ENCODE measurements around the gene SMARCC2.

The SMARCC2 gene

GRCh38 chr12:56223571-56224101 lies 34.4 kb upstream of the SMARCC2 start:
- Histone ChIP-seq H3K9me3 (ENCODE audit: control insufficient read depth, low read length) (no peaks in the 10 kb centered on the region), H3K27me3 (ENCODE audit: control insufficient read depth, insufficient read depth, low read length) (no peaks in the 10 kb centered on the region), H3K9ac (ENCODE audit: low read length) (peak overlapping the region; percentile 30), H3K4me3 (ENCODE audit: low read length) (no peak overlapping the region), H3K4me1 (ENCODE audit: control insufficient read depth, insufficient read depth, low read length) (peaks cover 22% of the 10 kb centered on the region), H3K36me3 (ENCODE audit: control insufficient read depth, insufficient read depth, low read length) (no peaks in the 10 kb centered on the region)

- H3K4me1 ChIP-seq (ENCODE audit: control insufficient read depth, insufficient read depth, low read length): peaks cover 22% of the 10 kb centered on the region
- no peaks in the 10 kb centered on the region for H3K36me3 ChIP-seq (ENCODE audit: control insufficient read depth, insufficient read depth, low read length)
- peak overlapping the region; percentile 99 for H3K9ac ChIP-seq (ENCODE audit: low read length)
Measured at GRCh38 chr12:56222531-56222895, 33.2 kb upstream of the SMARCC2 start.

GRCh38 chr12:56221757-56222530 lies 32.7 kb upstream of the SMARCC2 start, which contains the start of gene RNF41:
TSS of gene RNF41 (minus strand) at chr12:56221922. CDS start at chr12:56214047, 7,875 bp downstream.
- Histone ChIP-seq H3K9me3 (ENCODE audit: control insufficient read depth, low read length) (no peaks in the 10 kb centered on the region), H3K4me3 (ENCODE audit: low read length) (peak within 1 kb of the TSS; percentile 98), H3K4me1 (ENCODE audit: control insufficient read depth, insufficient read depth, low read length) (peaks cover 22% of the 10 kb centered on the region), H3K36me3 (ENCODE audit: control insufficient read depth, insufficient read depth, low read length) (no peaks in the 10 kb centered on the region), H3K9ac (ENCODE audit: low read length) (peak within 1 kb of the TSS; percentile 99), H3K27me3 (ENCODE audit: control insufficient read depth, insufficient read depth, low read length) (no peaks in the 10 kb centered on the region)

More at GRCh38 chr12:56222531-56222895, 33.2 kb upstream of the SMARCC2 start:
- Histone ChIP-seq H3K27me3 (ENCODE audit: control insufficient read depth, insufficient read depth, low read length) (no peaks in the 10 kb centered on the region), H3K4me3 (ENCODE audit: low read length) (peak overlapping the region; percentile 98), H3K9me3 (ENCODE audit: control insufficient read depth, low read length) (no peaks in the 10 kb centered on the region)

GRCh38 chr12:56221232-56221756 lies 32.0 kb upstream of the SMARCC2 start:
- H3K36me3 ChIP-seq (ENCODE audit: control insufficient read depth, insufficient read depth, low read length): no peaks in the 10 kb centered on the region
- no peaks in the 10 kb centered on the region for H3K9me3 ChIP-seq (ENCODE audit: control insufficient read depth, low read length)
- H3K27me3 ChIP-seq (ENCODE audit: control insufficient read depth, insufficient read depth, low read length): no peaks in the 10 kb centered on the region
- H3K4me1 ChIP-seq (ENCODE audit: control insufficient read depth, insufficient read depth, low read length): peaks cover 22% of the 10 kb centered on the region
- H3K9ac ChIP-seq (ENCODE audit: low read length): peak overlapping the region; percentile 99
- H3K4me3 ChIP-seq (ENCODE audit: low read length): peak overlapping the region; percentile 98

- peak overlapping the region; percentile 98 for H3K4me3 ChIP-seq (ENCODE audit: low read length)
- peaks cover 22% of the 10 kb centered on the region for H3K4me1 ChIP-seq (ENCODE audit: control insufficient read depth, insufficient read depth, low read length)
- peak overlapping the region; percentile 99 for H3K9ac ChIP-seq (ENCODE audit: low read length)
- H3K27me3 ChIP-seq (ENCODE audit: control insufficient read depth, insufficient read depth, low read length): no peaks in the 10 kb centered on the region
- H3K9me3 ChIP-seq (ENCODE audit: control insufficient read depth, low read length): no peaks in the 10 kb centered on the region
- H3K36me3 ChIP-seq (ENCODE audit: control insufficient read depth, insufficient read depth, low read length): no peaks in the 10 kb centered on the region
Measured at GRCh38 chr12:56220611-56221231, 31.4 kb upstream of the SMARCC2 start.

DNA sequence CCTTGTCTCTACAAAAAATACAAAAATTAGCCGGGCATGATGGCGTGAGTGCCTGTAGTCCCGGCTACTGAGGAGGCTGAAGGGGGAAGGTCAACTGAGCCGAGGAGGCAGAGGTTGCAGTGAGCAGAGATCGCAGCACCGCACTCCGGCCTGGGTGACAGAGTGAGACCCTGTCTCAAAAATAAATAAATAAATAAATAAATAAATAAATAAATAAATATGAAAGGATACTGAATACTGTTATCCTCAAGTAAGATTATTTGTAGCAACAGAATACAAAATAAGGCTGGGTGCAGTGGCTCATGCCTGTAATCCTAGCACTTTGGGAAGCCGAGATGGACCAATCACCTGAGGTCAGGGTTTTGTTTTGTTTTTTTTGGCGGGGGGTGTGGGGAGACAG lies 30.6 kb upstream of the SMARCC2 start:
- no peaks in the 10 kb centered on the region for H3K36me3 ChIP-seq (ENCODE audit: control insufficient read depth, insufficient read depth, low read length)
- no peak overlapping the region for H3K9ac ChIP-seq (ENCODE audit: low read length)
- H3K4me3 ChIP-seq (ENCODE audit: low read length): no peak overlapping the region
- H3K4me1 ChIP-seq (ENCODE audit: control insufficient read depth, insufficient read depth, low read length): peaks cover 16% of the 10 kb centered on the region
- no peaks in the 10 kb centered on the region for H3K9me3 ChIP-seq (ENCODE audit: control insufficient read depth, low read length)
- no peaks in the 10 kb centered on the region for H3K27me3 ChIP-seq (ENCODE audit: control insufficient read depth, insufficient read depth, low read length)

GRCh38 chr12:56216461-56216860 lies 27.2 kb upstream of the SMARCC2 start:
- no peak overlapping the region for H3K9ac ChIP-seq (ENCODE audit: low read length)
- H3K9me3 ChIP-seq (ENCODE audit: control insufficient read depth, low read length): no peaks in the 10 kb centered on the region
- H3K4me3 ChIP-seq (ENCODE audit: low read length): no peak overlapping the region
- no peaks in the 10 kb centered on the region for H3K27me3 ChIP-seq (ENCODE audit: control insufficient read depth, insufficient read depth, low read length)
- H3K4me1 ChIP-seq (ENCODE audit: control insufficient read depth, insufficient read depth, low read length): peaks cover 5% of the 10 kb centered on the region
- H3K36me3 ChIP-seq (ENCODE audit: control insufficient read depth, insufficient read depth, low read length): no peaks in the 10 kb centered on the region

- Histone ChIP-seq H3K4me1 (ENCODE audit: control insufficient read depth, insufficient read depth, low read length) (no peaks in the 10 kb centered on the region), H3K36me3 (ENCODE audit: control insufficient read depth, insufficient read depth, low read length) (peaks cover 7% of the 10 kb centered on the region), H3K9ac (ENCODE audit: low read length) (no peak overlapping the region), H3K9me3 (ENCODE audit: control insufficient read depth, low read length) (no peaks in the 10 kb centered on the region), H3K27me3 (ENCODE audit: control insufficient read depth, insufficient read depth, low read length) (no peaks in the 10 kb centered on the region), H3K4me3 (ENCODE audit: low read length) (no peak overlapping the region)
Measured at GRCh38 chr12:56213878-56214277, 24.6 kb upstream of the SMARCC2 start.

DNA sequence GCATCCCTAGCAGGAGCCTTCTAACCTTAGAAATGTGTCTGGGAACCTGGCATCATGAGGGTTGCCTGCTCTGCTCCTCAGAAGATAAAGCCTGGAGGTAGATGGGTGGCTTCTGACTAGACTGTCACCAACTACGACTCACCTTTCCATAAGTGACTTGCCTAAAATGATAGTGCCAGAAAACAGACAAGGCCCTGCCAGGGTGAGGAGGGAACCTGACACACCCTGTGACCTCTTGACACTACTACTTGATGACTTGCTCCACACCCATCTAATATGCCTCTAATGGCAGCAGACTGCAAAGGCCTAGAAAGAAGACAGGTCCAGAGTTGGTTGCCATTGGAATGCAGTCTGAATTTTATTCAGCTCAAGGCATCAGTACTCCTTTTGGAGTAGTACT lies 23.1 kb upstream of the SMARCC2 start:
- Histone ChIP-seq H3K4me1 (ENCODE audit: control insufficient read depth, insufficient read depth, low read length) (no peaks in the 10 kb centered on the region), H3K36me3 (ENCODE audit: control insufficient read depth, insufficient read depth, low read length) (peaks cover 7% of the 10 kb centered on the region)

GRCh38 chr12:56208006-56208405 lies 18.7 kb upstream of the SMARCC2 start:
- peaks cover 7% of the 10 kb centered on the region for H3K36me3 ChIP-seq (ENCODE audit: control insufficient read depth, insufficient read depth, low read length)
- no peaks in the 10 kb centered on the region for H3K4me1 ChIP-seq (ENCODE audit: control insufficient read depth, insufficient read depth, low read length)
- H3K9ac ChIP-seq (ENCODE audit: low read length): no peak overlapping the region
- no peak overlapping the region for H3K4me3 ChIP-seq (ENCODE audit: low read length)
- no peaks in the 10 kb centered on the region for H3K27me3 ChIP-seq (ENCODE audit: control insufficient read depth, insufficient read depth, low read length)
- H3K9me3 ChIP-seq (ENCODE audit: control insufficient read depth, low read length): no peaks in the 10 kb centered on the region

More for the DNA sequence above, 23.1 kb upstream of the SMARCC2 start:
- no peaks in the 10 kb centered on the region for H3K27me3 ChIP-seq (ENCODE audit: control insufficient read depth, insufficient read depth, low read length)
- H3K9ac ChIP-seq (ENCODE audit: low read length): no peak overlapping the region
- no peak overlapping the region for H3K4me3 ChIP-seq (ENCODE audit: low read length)
- H3K9me3 ChIP-seq (ENCODE audit: control insufficient read depth, low read length): no peaks in the 10 kb centered on the region

GRCh38 chr12:56206452-56207166 lies 17.3 kb upstream of the SMARCC2 start:
- Histone ChIP-seq H3K4me1 (ENCODE audit: control insufficient read depth, insufficient read depth, low read length) (no peaks in the 10 kb centered on the region), H3K9ac (ENCODE audit: low read length) (no peak overlapping the region), H3K36me3 (ENCODE audit: control insufficient read depth, insufficient read depth, low read length) (peaks cover 7% of the 10 kb centered on the region), H3K27me3 (ENCODE audit: control insufficient read depth, insufficient read depth, low read length) (no peaks in the 10 kb centered on the region), H3K4me3 (ENCODE audit: low read length) (no peak overlapping the region), H3K9me3 (ENCODE audit: control insufficient read depth, low read length) (no peaks in the 10 kb centered on the region)

Data from mucosa of stomach (tissue), 1 donor.